ENCODE measurements around the gene TRAM2.

DNA sequence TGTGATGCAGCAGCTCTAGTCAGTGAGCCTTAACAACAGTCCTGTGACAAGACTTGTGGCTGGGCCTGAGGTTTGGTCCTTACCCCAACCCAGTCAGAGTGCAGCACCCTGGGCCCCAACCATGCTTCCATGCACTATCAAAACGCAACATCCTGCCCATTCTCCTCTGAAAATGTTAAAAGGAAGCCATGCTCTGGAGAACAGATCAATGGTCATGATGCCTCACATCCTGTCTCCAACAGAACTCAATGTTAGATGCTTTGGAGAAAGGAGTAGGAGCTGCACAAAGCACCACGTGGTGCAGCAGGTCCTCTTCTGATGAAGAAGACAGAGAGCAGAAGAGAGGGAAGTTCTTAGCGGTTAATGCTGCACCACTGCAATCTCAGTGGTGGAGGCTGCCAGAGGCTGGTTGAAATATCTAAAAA lies 41.9 kb downstream of the TRAM2 start:
- TF ChIP-seq, protein P1, sequence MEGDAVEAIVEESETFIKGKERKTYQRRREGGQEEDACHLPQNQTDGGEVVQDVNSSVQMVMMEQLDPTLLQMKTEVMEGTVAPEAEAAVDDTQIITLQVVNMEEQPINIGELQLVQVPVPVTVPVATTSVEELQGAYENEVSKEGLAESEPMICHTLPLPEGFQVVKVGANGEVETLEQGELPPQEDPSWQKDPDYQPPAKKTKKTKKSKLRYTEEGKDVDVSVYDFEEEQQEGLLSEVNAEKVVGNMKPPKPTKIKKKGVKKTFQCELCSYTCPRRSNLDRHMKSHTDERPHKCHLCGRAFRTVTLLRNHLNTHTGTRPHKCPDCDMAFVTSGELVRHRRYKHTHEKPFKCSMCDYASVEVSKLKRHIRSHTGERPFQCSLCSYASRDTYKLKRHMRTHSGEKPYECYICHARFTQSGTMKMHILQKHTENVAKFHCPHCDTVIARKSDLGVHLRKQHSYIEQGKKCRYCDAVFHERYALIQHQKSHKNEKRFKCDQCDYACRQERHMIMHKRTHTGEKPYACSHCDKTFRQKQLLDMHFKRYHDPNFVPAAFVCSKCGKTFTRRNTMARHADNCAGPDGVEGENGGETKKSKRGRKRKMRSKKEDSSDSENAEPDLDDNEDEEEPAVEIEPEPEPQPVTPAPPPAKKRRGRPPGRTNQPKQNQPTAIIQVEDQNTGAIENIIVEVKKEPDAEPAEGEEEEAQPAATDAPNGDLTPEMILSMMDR (conservative IDR thresholded peaks at IDR 0.05): no peak
- TF ChIP-seq ZFX (IDR thresholded peaks at IDR 0.05): no peak
